ENCODE measurements around the gene BANF2. TPM values are rescaled to one million over a fixed set of nuclear protein-coding genes. Genes with fewer than 3 reads are reported as not detected.

BANF2 gene
- total and polyA plus RNA-seq, 10 of the 15 experiments (the other 5 are each of a cell fraction or from before 2014, with no cell fraction given): not detected

- SMC1A ChIA-PET (ENCODE audit: uncharacterized antibody, unreplicated experiment): interaction anchor here (0.8 kb wide), 1 partner anchor 287 kb away, joined by 3 read pairs; no protein-coding TSS in a partner anchor
- H4K20me1 ChIP-seq (ENCODE audit: control insufficient read depth, insufficient read depth): no peaks in the 10 kb centered on the region
- no peaks in the 10 kb centered on the region for H3K9me3 ChIP-seq (replicated peaks; ENCODE audit: control insufficient read depth, insufficient read depth, low read length)
- no peaks in the 10 kb centered on the region; a peak in 2 of 4 replicates for H3K27me3 ChIP-seq (replicated peaks in 1 of 2; ENCODE audit: control insufficient read depth in 2 of 2, insufficient read depth in 2 of 2, low read length in 1 of 2)
- H3K27ac ChIP-seq (ENCODE audit: control insufficient read depth, insufficient read depth): no peak overlapping the region
- no peak overlapping the region for H3K4me3 ChIP-seq
- H3K4me1 ChIP-seq (ENCODE audit: control insufficient read depth, insufficient read depth, low read length): no peaks in the 10 kb centered on the region
- DNase-seq (ENCODE audit: low read depth, low spot score) (no peak), FAIRE-seq (no peak), ATAC-seq (no peak)
- no peak overlapping the region for H3K4me2 ChIP-seq (ENCODE audit: control insufficient read depth, insufficient read depth)
- no peaks in the 10 kb centered on the region for H3K79me2 ChIP-seq (ENCODE audit: control insufficient read depth, insufficient read depth, low read length)
- TF ChIP-seq NBN (IDR thresholded peaks at IDR 0.05) (no peak), NFYB (IDR thresholded peaks at IDR 0.05; ENCODE audit: insufficient read depth, low read depth, low read length) (no peak), KAT2A (conservative IDR thresholded peaks at IDR 0.05; ENCODE audit: control insufficient read depth, low read depth, low read length) (no peak)
- no peak overlapping the region for H3K9ac ChIP-seq (ENCODE audit: control insufficient read depth, insufficient read depth, low read length)
- POLR2A ChIA-PET: no interaction called here
- RAD21 ChIA-PET (ENCODE audit: unreplicated experiment): no interaction called here
- CTCF ChIA-PET: no interaction called here
- WGBS (ENCODE audit: insufficient coverage, insufficient replicate concordance, low lambda C conversion rate, missing lambda C conversion rate): 45% methylated on average over 7 of the region's 7 CpGs
- in situ Hi-C loops (cut with MboI) (no loop called here), intact Hi-C loops (cut with micrococcal nuclease; ENCODE audit: unreplicated experiment) (no loop called here)
- H3K36me3 ChIP-seq (ENCODE audit: control insufficient read depth in 2 of 2, insufficient read depth in 2 of 2, low read length in 1 of 2): no peaks in the 10 kb centered on the region
- BruUV-seq (replicated peaks): no TSS peak
- no peak overlapping the region for H2AFZ ChIP-seq (ENCODE audit: control insufficient read depth, low read depth, low read length)
Measured at GRCh38 chr20:17708675-17709360, 9.1 kb downstream of the BANF2 start.

- no peak overlapping the region for H2AFZ ChIP-seq (ENCODE audit: control insufficient read depth, low read depth, low read length)
- POLR2A ChIA-PET: no interaction called here
- no peak overlapping the region for H3K4me2 ChIP-seq (ENCODE audit: control insufficient read depth, insufficient read depth)
- intact Hi-C loops (cut with micrococcal nuclease; ENCODE audit: unreplicated experiment) (no loop called here), in situ Hi-C loops (cut with MboI) (no loop called here)
- RAD21 ChIA-PET (ENCODE audit: unreplicated experiment): no interaction called here
- no peaks in the 10 kb centered on the region for H3K36me3 ChIP-seq (ENCODE audit: control insufficient read depth in 2 of 2, insufficient read depth in 2 of 2, low read length in 1 of 2)
- H3K9me3 ChIP-seq (replicated peaks; ENCODE audit: control insufficient read depth, insufficient read depth, low read length): no peaks in the 10 kb centered on the region
- H3K4me3 ChIP-seq: no peak overlapping the region
- ATAC-seq (no peak), DNase-seq (ENCODE audit: low read depth, low spot score) (no peak), FAIRE-seq (no peak)
- H3K27ac ChIP-seq (ENCODE audit: control insufficient read depth, insufficient read depth): no peak overlapping the region
- BruUV-seq (replicated peaks): no TSS peak
- SMC1A ChIA-PET (ENCODE audit: uncharacterized antibody, unreplicated experiment): no interaction called here
- H3K4me1 ChIP-seq (ENCODE audit: control insufficient read depth, insufficient read depth, low read length): no peaks in the 10 kb centered on the region
- no peaks in the 10 kb centered on the region for H3K79me2 ChIP-seq (ENCODE audit: control insufficient read depth, insufficient read depth, low read length)
- no peaks in the 10 kb centered on the region for H4K20me1 ChIP-seq (ENCODE audit: control insufficient read depth, insufficient read depth)
- 57% methylated on average over 12 of the region's 12 CpGs for WGBS (ENCODE audit: insufficient coverage, insufficient replicate concordance, low lambda C conversion rate, missing lambda C conversion rate)
- TF ChIP-seq KDM1A (IDR thresholded peaks at IDR 0.05; ENCODE audit: borderline replicate concordance) (no peak), TCF12 (IDR thresholded peaks at IDR 0.05; ENCODE audit: low read depth, low read length) (no peak), PRDM15 (CRISPR knock-in tag; IDR thresholded peaks at IDR 0.05) (no peak), CREM (IDR thresholded peaks at IDR 0.05; ENCODE audit: low read depth) (no peak), EP300 (IDR thresholded peaks at IDR 0.05; ENCODE audit: borderline replicate concordance in 1 of 2, control insufficient read depth in 1 of 2, low read depth in 2 of 2, low read length in 2 of 2) (no peak), RELB (IDR thresholded peaks at IDR 0.05; ENCODE audit: low read depth) (no peak)
- H3K27me3 ChIP-seq (replicated peaks in 1 of 2; ENCODE audit: control insufficient read depth in 2 of 2, insufficient read depth in 2 of 2, low read length in 1 of 2): no peaks in the 10 kb centered on the region; a peak in 2 of 4 replicates
- CTCF ChIA-PET: no interaction called here
- no peak overlapping the region for H3K9ac ChIP-seq (ENCODE audit: control insufficient read depth, insufficient read depth, low read length)
Measured at GRCh38 chr20:17709361-17710293, 9.9 kb downstream of the BANF2 start.
